ENCODE measurements around the gene PPP3R1.

- no peak for TF ChIP-seq POLR2A (IDR thresholded peaks at IDR 0.05; ENCODE audit: low read length)
- no peak for TF ChIP-seq GATA1 (IDR thresholded peaks at IDR 0.05; ENCODE audit: low read depth, low read length)
Observed at GRCh38 chr2:68169308-68169707, 83.0 kb downstream of the PPP3R1 start.
